H1 (cell line): ENCODE data around the gene COL1A1. TPM values are rescaled to one million over a fixed set of nuclear protein-coding genes. Genes with fewer than 3 reads are reported as not detected.

ENCODE experiments used
- CTCF ChIA-PET: fragments of 300-600 bp; sonication (Branson Sonifier 250); formaldehyde crosslinking; loops from one replicate; lab custom pipeline; 2021; ENCODE audit not compliant: partially characterized antibody; lab: Charles Lee
- POLR2A ChIA-PET: fragments of 300-600 bp; sonication (Branson Sonifier 250); formaldehyde crosslinking; loops from one replicate; lab custom pipeline; 2021; ENCODE audit warnings: inconsistent platforms; ENCODE audit not compliant: partially characterized antibody; lab: Charles Lee
- DNase-seq, 2 experiments: peaks; one replicate each; pipeline versions ENCODE4 v3.0.0 to v3.0.0-alpha.2; 2010 to 2022; ENCODE audit warnings: low spot score in 2 of 2, low read depth in 1 of 2, mixed read lengths in 1 of 2
- FAIRE-seq: peaks from 2 replicates; lab custom pipeline; 2011; peaks lifted over from hg19 to GRCh38; lab: Jason Lieb, UNC
- H2AFZ ChIP-seq: 2 replicates; pipeline ENCODE4 v1.8.1; 2012; ENCODE audit warnings: low read length, inconsistent platforms
- H2AK5ac ChIP-seq: 2 replicates; pipeline ENCODE4 v1.6.1; 2013; ENCODE audit warnings: low read depth, low read length
- H2BK120ac ChIP-seq: replicated peaks from 2 replicates; pipeline ENCODE3; 2013; ENCODE audit warnings: low read depth, low read length, inconsistent platforms
- H2BK12ac ChIP-seq: 2 replicates; pipeline ENCODE4 v1.6.1; 2013; ENCODE audit warnings: low read depth, low read length
- H2BK15ac ChIP-seq: 2 replicates; pipeline ENCODE4 v1.6.1; 2013; ENCODE audit warnings: low read length
- H2BK20ac ChIP-seq: 2 replicates; pipeline ENCODE4 v1.6.1; 2013; ENCODE audit warnings: low read length
- H2BK5ac ChIP-seq: 2 replicates; pipeline ENCODE4 v1.6.1; 2013; ENCODE audit warnings: low read depth, low read length
- H3K14ac ChIP-seq: 2 replicates; pipeline ENCODE4 v1.6.1; 2013; ENCODE audit warnings: inconsistent platforms; ENCODE audit not compliant: insufficient read length
- H3K18ac ChIP-seq: 2 replicates; pipeline ENCODE4 v1.6.1; 2013; ENCODE audit warnings: low read length; ENCODE audit errors: extremely low read depth
- H3K23ac ChIP-seq: 2 replicates; pipeline ENCODE4 v1.6.1; 2013; ENCODE audit warnings: inconsistent platforms; ENCODE audit not compliant: insufficient read length
- H3K23me2 ChIP-seq: 2 replicates; pipeline ENCODE4 v1.6.1; 2013; ENCODE audit warnings: low read depth, low read length
- H3K27ac ChIP-seq: 2 replicates; pipeline ENCODE4 v1.6.1; 2011; ENCODE audit warnings: low read depth, low read length, inconsistent platforms
- H3K27me3 ChIP-seq, 4 experiments: replicated peaks in 1 of 4; 1 replicate in 1 of 4; 2 replicates in 3 of 4; pipeline versions ENCODE4 v1.6.1 to v1.8.1; 2011 to 2013; ENCODE audit warnings: low read length in 3 of 4, mild to moderate bottlenecking in 3 of 4, inconsistent platforms in 2 of 4, mixed read lengths in 2 of 4, moderate library complexity in 1 of 4; ENCODE audit not compliant: control insufficient read depth in 3 of 4, insufficient read depth in 3 of 4; ENCODE audit errors: extremely low read depth in 1 of 4
- H3K36me3 ChIP-seq, 4 experiments: 2 replicates each; pipeline versions ENCODE4 v1.6.1 to v1.8.1; 2011 to 2013; ENCODE audit warnings: mild to moderate bottlenecking in 4 of 4, low read length in 3 of 4, moderate library complexity in 2 of 4, control low read depth in 1 of 4, inconsistent platforms in 1 of 4; ENCODE audit not compliant: insufficient read depth in 4 of 4, control insufficient read depth in 2 of 4
- H3K4ac ChIP-seq: replicated peaks from 2 replicates; pipeline ENCODE3; 2013; ENCODE audit warnings: low read length, low read depth, mixed read lengths, inconsistent platforms; ENCODE audit not compliant: insufficient read length
- H3K4me1 ChIP-seq, 4 experiments: replicated peaks in 1 of 4; 1 replicate in 1 of 4; 2 replicates in 3 of 4; pipeline versions ENCODE4 v1.6.1 to v1.8.1; 2011 to 2013; ENCODE audit warnings: low read length in 3 of 4, inconsistent platforms in 2 of 4, mixed read lengths in 1 of 4; ENCODE audit not compliant: insufficient read depth in 4 of 4, control insufficient read depth in 3 of 4
- H3K4me2 ChIP-seq, 2 experiments: 2 replicates each; pipeline versions ENCODE4 v1.6.1 to v1.8.1; 2011 to 2013; ENCODE audit warnings: low read depth in 2 of 2, low read length in 2 of 2, control low read depth in 1 of 2, inconsistent platforms in 1 of 2, mild to moderate bottlenecking in 1 of 2; ENCODE audit not compliant: insufficient read depth in 1 of 2
- H3K4me3 ChIP-seq, 4 experiments: fragments of 200-600, 300-600 bp in 1 of 4; sonication (generic), shearing (Covaris generic), sonication (Bioruptor Twin) in 1 of 4; 2 replicates each; pipeline versions ENCODE4 v1.5.1 to v1.8.1; 2011 to 2016; ENCODE audit warnings: low read length in 4 of 4, low read depth in 3 of 4, control low read depth in 2 of 4, inconsistent platforms in 2 of 4, mild to moderate bottlenecking in 2 of 4, mixed read lengths in 1 of 4, moderate library complexity in 1 of 4; ENCODE audit not compliant: insufficient read depth in 2 of 4; ENCODE audit errors: extremely low read depth in 1 of 4
- H3K56ac ChIP-seq: replicated peaks from 2 replicates; pipeline ENCODE3; 2013; ENCODE audit warnings: low read depth, mild to moderate bottlenecking, mixed read lengths, low read length, inconsistent platforms; ENCODE audit not compliant: insufficient read length
- H3K79me1 ChIP-seq: 2 replicates; pipeline ENCODE4 v1.6.1; 2013; ENCODE audit warnings: low read depth, low read length, control low read depth
- H3K79me2 ChIP-seq, 2 experiments: 2 replicates each; pipeline versions ENCODE4 v1.6.1 to v1.8.1; 2012 to 2013; ENCODE audit warnings: low read length in 2 of 2, mild to moderate bottlenecking in 2 of 2, inconsistent platforms in 1 of 2; ENCODE audit not compliant: insufficient read depth in 2 of 2, control insufficient read depth in 1 of 2
- H3K9ac ChIP-seq, 4 experiments: replicated peaks in 1 of 4; 1 replicate in 1 of 4; 2 replicates in 3 of 4; pipeline versions ENCODE4 v1.6.1 to v1.8.1; 2011 to 2013; ENCODE audit warnings: low read depth in 3 of 4, low read length in 3 of 4, control low read depth in 2 of 4, mild to moderate bottlenecking in 2 of 4, moderate library complexity in 2 of 4, inconsistent platforms in 1 of 4; ENCODE audit errors: extremely low read depth in 1 of 4
- H3K9me3 ChIP-seq, 2 experiments: 2 replicates each; pipeline versions ENCODE4 v1.6.1 to v1.8.1; 2012 to 2013; ENCODE audit warnings: mild to moderate bottlenecking in 2 of 2, moderate library complexity in 2 of 2, control low read depth in 1 of 2, inconsistent platforms in 1 of 2, low read depth in 1 of 2, low read length in 1 of 2, mixed read lengths in 1 of 2; ENCODE audit not compliant: insufficient read depth in 2 of 2
- H4K20me1 ChIP-seq, 2 experiments: replicated peaks in 1 of 2; 2 replicates each; pipeline versions ENCODE3 to v1.8.1; 2011 to 2013; ENCODE audit warnings: inconsistent platforms in 2 of 2, low read length in 2 of 2, mild to moderate bottlenecking in 1 of 2; ENCODE audit not compliant: insufficient read depth in 2 of 2, control insufficient read depth in 1 of 2
- H4K5ac ChIP-seq: 2 replicates; pipeline ENCODE4 v1.6.1; 2013; ENCODE audit warnings: low read length, low read depth, mixed read lengths, inconsistent platforms; ENCODE audit not compliant: insufficient read length
- H4K8ac ChIP-seq: 2 replicates; pipeline ENCODE4 v1.8.0; 2013; ENCODE audit warnings: mild to moderate bottlenecking, moderate library complexity, low read length, inconsistent platforms; ENCODE audit not compliant: insufficient read depth; ENCODE audit errors: extremely low read depth
- H4K91ac ChIP-seq: replicated peaks from 2 replicates; pipeline ENCODE3; 2013; ENCODE audit warnings: low read length, mixed read lengths, inconsistent platforms; ENCODE audit not compliant: insufficient read length
- CEBPB ChIP-seq: IDR thresholded peaks from 2 replicates; pipeline ENCODE4 v1.6.1; 2012; ENCODE audit warnings: low read depth, low read length
- HDAC6 ChIP-seq: IDR thresholded peaks from one replicate; pipeline ENCODE4 v1.7.1; 2012; ENCODE audit warnings: low read depth, mild to moderate bottlenecking, inconsistent platforms, low read length, moderate library complexity
- JUN ChIP-seq: IDR thresholded peaks from 2 replicates; pipeline ENCODE4 v1.6.1; 2011; ENCODE audit warnings: low read depth, mild to moderate bottlenecking, improper control_type of control experiment, low read length
- POLR2AphosphoS5 ChIP-seq: IDR thresholded peaks from 2 replicates; pipeline ENCODE4 v1.6.1; 2011; ENCODE audit warnings: low read depth, low read length
- RBBP5 ChIP-seq: IDR thresholded peaks from 2 replicates; pipeline ENCODE4 v1.7.1; 2012; ENCODE audit warnings: low read depth, mild to moderate bottlenecking, inconsistent platforms, low read length, moderate library complexity, borderline replicate concordance
- SIX5 ChIP-seq: IDR thresholded peaks from 2 replicates; pipeline ENCODE4 v1.6.1; 2011; ENCODE audit warnings: mild to moderate bottlenecking, low read depth, low read length
- SP4 ChIP-seq: IDR thresholded peaks from 2 replicates; pipeline ENCODE4 v1.6.1; 2012; ENCODE audit warnings: low read length, inconsistent platforms
- ZNF274 ChIP-seq: IDR thresholded peaks from 2 replicates; pipeline ENCODE4 v1.7.0; 2012; ENCODE audit warnings: low read length, borderline replicate concordance; ENCODE audit errors: extremely low read depth
- WGBS, 2 experiments: shearing (Covaris generic) in 1 of 2; methylation state at CpG; one replicate each; pipeline versions ENCODE4 v1.1.6 to v1.1.7; 2013 to 2015; ENCODE audit warnings: low lambda C conversion rate in 2 of 2, mixed read lengths in 2 of 2, inconsistent platforms in 1 of 2, low coverage in 1 of 2, missing lambda C conversion rate in 1 of 2; ENCODE audit not compliant: insufficient replicate concordance in 2 of 2, insufficient coverage in 1 of 2, insufficient read length in 1 of 2; ENCODE audit errors: extremely low coverage in 1 of 2, missing lambda C conversion rate in 1 of 2; 5-methylcytosine and 5-hydroxymethylcytosine counted together
- polyA plus RNA-seq, 7 experiments: library from polyadenylated mRNA; depleted of rRNA in 3 of 7; stranded (reverse) in 5 of 7; unstranded in 2 of 7; fragments of >200 nt in 5 of 7; fragments of 200-250 nt in 2 of 7; gene quantifications; 1 replicate in 5 of 7; 2 replicates in 1 of 7; 4 replicates in 1 of 7; pipeline versions ENCODE4 v1.2.1 to v1.2.3, GENCODE V29; 2011 to 2013; ENCODE audit warnings: missing spikeins in 2 of 7, mixed read lengths in 2 of 7
- total RNA-seq: library from RNA; stranded (reverse); fragmentation: NEBNext Ultra II Directional; extraction: Animal tissue kit (Norgen Biotek cat#: 25700); gene quantifications from 2 replicates; pipeline ENCODE4 v1.2.1, GENCODE V29; 2021

COL1A1 gene
- total and polyA plus RNA-seq, 2 of the 8 experiments (the other 6 are each of a cell fraction or from before 2014, with no cell fraction given) = 14.1 to 80.4 TPM

DNA sequence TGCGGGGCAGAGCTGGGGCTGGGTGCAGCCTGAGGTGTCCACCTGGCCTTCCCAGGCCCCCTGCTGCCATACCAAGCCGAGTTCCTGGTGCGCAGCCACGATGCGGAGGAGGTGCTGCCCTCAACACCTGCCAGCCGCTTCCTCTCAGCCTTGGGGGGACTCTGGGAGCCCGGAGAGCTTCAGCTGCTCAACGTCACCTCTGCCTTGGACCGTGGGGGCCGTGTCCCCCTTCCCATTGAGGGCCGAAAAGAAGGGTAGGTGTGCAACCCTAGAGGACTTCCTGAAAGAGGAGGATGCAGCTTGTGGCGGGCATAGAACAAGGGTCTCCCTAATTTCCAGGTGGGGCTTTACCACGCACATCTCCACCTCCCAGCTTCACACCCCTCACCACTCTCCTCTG, 33.1 kb downstream of the COL1A1 start:
- TF ChIP-seq POLR2AphosphoS5 = no peak
- TF ChIP-seq RBBP5 = no peak
- no peak for TF ChIP-seq HDAC6
- TF ChIP-seq SP4 = no peak
- no peak for TF ChIP-seq SIX5
- TF ChIP-seq CEBPB = no peak
- TF ChIP-seq JUN = no peak
- TF ChIP-seq ZNF274 = no peak
- Histone ChIP-seq H4K20me1 (no peaks in the 10 kb centered on the region), H4K5ac (no peak overlapping the region), H2BK12ac (no peak overlapping the region; the same call in 1 of the 2 replicates), H2BK20ac (peak overlapping the region; percentile 21), H3K27ac (no peak overlapping the region), H3K56ac (no peak overlapping the region), H3K18ac (no peak overlapping the region), H3K4me2 (no peak overlapping the region), H3K4me1 (peaks cover 0 to 12% (median 7%) of the 10 kb centered on the region in 4 experiments; a peak in 5 of 7 replicates), H2BK120ac (no peak overlapping the region), H4K91ac (peak overlapping the region; percentile 11), H3K23me2 (peaks cover 4% of the 10 kb centered on the region; the same call in 1 of the 2 replicates), H2BK15ac (no peak overlapping the region; the same call in 1 of the 2 replicates), H3K4ac (no peak overlapping the region), H3K79me1 (no peaks in the 10 kb centered on the region), H3K23ac (no peak overlapping the region), H3K14ac (no peak overlapping the region), H3K9me3 (no peaks in the 10 kb centered on the region), H3K79me2 (no peaks in the 10 kb centered on the region), H4K8ac (no peak overlapping the region; the same call in 1 of the 2 replicates), H2BK5ac (no peak overlapping the region; the same call in 1 of the 2 replicates), H2AK5ac (no peak overlapping the region), H3K4me3 (no peak overlapping the region), H3K36me3 (no peaks in the 10 kb centered on the region), H3K9ac (no peak overlapping the region), H3K27me3 (no peaks in the 10 kb centered on the region), H2AFZ (no peak overlapping the region)
- 82% methylated on average over 11 of the region's 13 CpGs; no CpG with 5 or more reads in 1 of the 2 experiments for WGBS, 2 experiments
- POLR2A ChIA-PET = interaction anchor here (0.9 kb wide), 1 partner anchor 16 kb away, joined by 3 read pairs; no protein-coding TSS in a partner anchor
- CTCF ChIA-PET = interaction anchor here (0.8 to 17.0 kb wide), 17 partner anchors 10 to 230 kb away, joined by 3 to 299 read pairs (median 6); partner anchors contain the start of genes COL1A1 and PDK2
- DNase-seq (no peak), FAIRE-seq (no peak)
